Stomach (tissue), 9 donors: ENCODE data around the gene LMX1A. TPM values are rescaled to one million over a fixed set of nuclear protein-coding genes. Genes with fewer than 3 reads are reported as not detected.

Experiments used
- DNase-seq, 2 donors: peaks; one replicate each; pipeline versions ENCODE4 v3.0.0 to v3.0.0-alpha.2; 2013 to 2019
- H3K27ac ChIP-seq, 5 donors: fragments of 200-600 bp in 4 of 5; sonication (generic) in 4 of 5; one replicate each; pipeline ENCODE4 v1.5.1; 2013 to 2019; ENCODE audit warnings: mild to moderate bottlenecking in 1 of 5, moderate library complexity in 1 of 5
- H3K27me3 ChIP-seq, 3 donors: fragments of 200-600 bp; sonication (generic); one replicate each; pipeline ENCODE4 v1.5.1; 2017 to 2019; ENCODE audit warnings: mixed run types in 1 of 3
- H3K36me3 ChIP-seq, 4 donors: fragments of 200-600 bp; sonication (generic); 1 replicate in 3 of 4; 2 replicates in 1 of 4; pipeline ENCODE4 v1.5.1; 2016 to 2019
- H3K4me1 ChIP-seq, 4 donors: fragments of 200-600 bp; sonication (generic); one replicate each; pipeline ENCODE4 v1.5.1; 2016 to 2019
- H3K4me3 ChIP-seq, 4 donors: fragments of 200-600 bp; sonication (generic) in 3 of 4; one replicate each; pipeline ENCODE4 v1.5.1; 2016 to 2019; ENCODE audit warnings: mild to moderate bottlenecking in 1 of 4
- H3K9me3 ChIP-seq, 4 donors: fragments of 200-600 bp; sonication (generic); one replicate each; pipeline ENCODE4 v1.5.1; 2016 to 2019
- EP300 ChIP-seq: sonication (generic); formaldehyde crosslinking; IDR thresholded peaks from one replicate; pipeline ENCODE4 v1.6.1; 2017; ENCODE audit warnings: antibody characterized with exemption
- POLR2A ChIP-seq, 4 donors: fragments of 450-650 bp; IDR thresholded peaks; one replicate each; pipeline ENCODE4 v1.6.1; 2016; ENCODE audit warnings: antibody characterized with exemption in 4 of 4, control low read depth in 2 of 4, mild to moderate bottlenecking in 1 of 4, moderate library complexity in 1 of 4
- POLR2AphosphoS5 ChIP-seq, 3 donors: sonication (generic); formaldehyde crosslinking; IDR thresholded peaks; one replicate each; pipeline ENCODE4 v1.6.1; 2016; ENCODE audit warnings: antibody characterized with exemption in 3 of 3
- WGBS, 5 donors: extraction: QIAGEN DNeasy Blood & Tissue Kit in 3 of 5; methylation state at CpG; one replicate each; pipeline versions ENCODE4 v1.1.5 to v1.1.7; 2013 to 2018; 5-methylcytosine and 5-hydroxymethylcytosine counted together
- intact Hi-C: fragments of 100-400 bp; cut with DNase I; formaldehyde crosslinking; loops from one replicate; pipeline ENCODE4 v1.15.1; 2023; ENCODE audit warnings: low total_unique reads
- polyA plus RNA-seq, 3 donors: library from polyadenylated mRNA; stranded (reverse); fragments of 200-250 nt; gene quantifications; one replicate each; pipeline ENCODE4 v1.2.3, GENCODE V29; 2013
- total RNA-seq, 5 donors: library from RNA; depleted of rRNA; stranded (reverse); fragments of >200 nt; gene quantifications; one replicate each; pipeline versions ENCODE4 v1.1.0 to v1.2.3, GENCODE V29; 2014 to 2016
- TF ChIP-seq, protein P1 (sequence below), 7 experiments: fragments of 450-650 bp in 4 of 7; fragments of 200-600 bp in 3 of 7; sonication (generic) in 3 of 7; IDR thresholded peaks; one replicate each; pipeline ENCODE4 v1.5.1; 2016 to 2019; ENCODE audit warnings: antibody characterized with exemption in 7 of 7, control low read depth in 2 of 7, mild to moderate bottlenecking in 1 of 7
- donor health status: healthy with polysubstance abuse.
- donor health status: Bipolar disorder and iron deficiency.
- donor health status: healthy.

LMX1A gene
- total and polyA plus RNA-seq, 8 donors, result not detected

- intact Hi-C loops, result no loop called here
- no peak for TF ChIP-seq EP300
- no peak for TF ChIP-seq POLR2A (IDR thresholded peaks at IDR 0.05)
- TF ChIP-seq, protein P1, sequence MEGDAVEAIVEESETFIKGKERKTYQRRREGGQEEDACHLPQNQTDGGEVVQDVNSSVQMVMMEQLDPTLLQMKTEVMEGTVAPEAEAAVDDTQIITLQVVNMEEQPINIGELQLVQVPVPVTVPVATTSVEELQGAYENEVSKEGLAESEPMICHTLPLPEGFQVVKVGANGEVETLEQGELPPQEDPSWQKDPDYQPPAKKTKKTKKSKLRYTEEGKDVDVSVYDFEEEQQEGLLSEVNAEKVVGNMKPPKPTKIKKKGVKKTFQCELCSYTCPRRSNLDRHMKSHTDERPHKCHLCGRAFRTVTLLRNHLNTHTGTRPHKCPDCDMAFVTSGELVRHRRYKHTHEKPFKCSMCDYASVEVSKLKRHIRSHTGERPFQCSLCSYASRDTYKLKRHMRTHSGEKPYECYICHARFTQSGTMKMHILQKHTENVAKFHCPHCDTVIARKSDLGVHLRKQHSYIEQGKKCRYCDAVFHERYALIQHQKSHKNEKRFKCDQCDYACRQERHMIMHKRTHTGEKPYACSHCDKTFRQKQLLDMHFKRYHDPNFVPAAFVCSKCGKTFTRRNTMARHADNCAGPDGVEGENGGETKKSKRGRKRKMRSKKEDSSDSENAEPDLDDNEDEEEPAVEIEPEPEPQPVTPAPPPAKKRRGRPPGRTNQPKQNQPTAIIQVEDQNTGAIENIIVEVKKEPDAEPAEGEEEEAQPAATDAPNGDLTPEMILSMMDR (IDR thresholded peaks at IDR 0.05), result no peak
- no peak for TF ChIP-seq POLR2AphosphoS5 (IDR thresholded peaks at IDR 0.05)
- 18 to 27% (median 22%) methylated on average over 5 of the region's 5 CpGs for WGBS, 5 donors
- no peak for DNase-seq
- Histone ChIP-seq H3K4me1 (peaks cover 11 to 24% (median 21%) of the 10 kb centered on the region in 4 donors), H3K27me3 (peaks cover 0 to 88% (median 9%) of the 10 kb centered on the region in 3 donors), H3K4me3 (no peak overlapping the region), H3K36me3 (no peaks in the 10 kb centered on the region), H3K9me3 (no peaks in the 10 kb centered on the region), H3K27ac (no peak overlapping the region)
These were observed 15.2 kb upstream of the LMX1A start for GRCh38 chr1:165371588-165372225.

GRCh38 chr1:165369255-165369848 is 12.8 kb upstream of the LMX1A start:
- 19 to 22% (median 20%) methylated on average over 9 of the region's 9 CpGs for WGBS, 5 donors
- Histone ChIP-seq H3K27ac (no peak overlapping the region), H3K27me3 (peaks cover 0 to 87% (median 3%) of the 10 kb centered on the region in 3 donors), H3K9me3 (no peaks in the 10 kb centered on the region), H3K4me1 (peaks cover 0 to 16% (median 8%) of the 10 kb centered on the region in 4 donors), H3K4me3 (no peak overlapping the region), H3K36me3 (no peaks in the 10 kb centered on the region)
- intact Hi-C loops, result no loop called here
- peak; percentile 55 to 80 for DNase-seq
- TF ChIP-seq, protein P1 (IDR thresholded peaks at IDR 0.05), result peak in 5 of 7 experiments; percentile 50 to 89 (median 75)
- TF ChIP-seq EP300 (no peak), POLR2A (IDR thresholded peaks at IDR 0.05) (no peak), POLR2AphosphoS5 (IDR thresholded peaks at IDR 0.05) (no peak)

DNA sequence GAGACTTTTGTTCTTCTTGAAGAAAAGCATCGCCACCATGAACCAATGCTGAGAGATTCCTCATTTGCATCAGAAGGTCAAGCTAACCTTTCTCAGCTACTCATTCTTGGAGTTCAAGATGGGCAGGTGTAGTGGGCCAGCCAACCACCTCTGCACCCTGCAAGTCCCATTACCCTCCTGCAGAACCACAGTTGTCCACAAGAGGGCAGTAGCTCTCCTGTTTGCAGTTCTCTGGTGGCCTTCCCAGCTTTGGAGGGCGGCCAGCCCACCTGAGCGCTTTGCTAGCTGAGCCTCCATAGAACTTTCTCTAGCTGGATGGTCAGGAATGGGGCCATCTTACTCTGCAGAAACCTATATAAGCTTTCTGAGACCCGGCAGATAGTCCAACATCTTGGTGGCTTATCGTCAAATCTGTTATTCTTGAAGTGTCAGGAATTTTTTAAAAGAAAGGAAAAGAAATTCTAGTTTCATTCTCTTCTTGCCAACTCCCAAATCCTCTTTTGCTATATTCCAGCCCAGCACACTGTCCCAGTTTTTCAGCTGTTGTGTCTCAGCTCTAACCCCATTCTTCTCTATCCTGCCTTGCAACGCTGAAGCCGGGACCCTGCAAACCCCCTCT is 11.0 kb upstream of the LMX1A start:
- intact Hi-C loops, result no loop called here
- TF ChIP-seq, protein P1 (IDR thresholded peaks at IDR 0.05), result peak in 5 of 7 experiments; percentile 62 to 92 (median 90)
- TF ChIP-seq POLR2A (IDR thresholded peaks at IDR 0.05), result no peak
- Histone ChIP-seq H3K4me1 (peaks cover 0 to 16% (median 8%) of the 10 kb centered on the region in 4 donors), H3K9me3 (no peaks in the 10 kb centered on the region), H3K36me3 (no peaks in the 10 kb centered on the region), H3K27ac (no peak overlapping the region), H3K4me3 (no peak overlapping the region), H3K27me3 (peaks cover 0 to 73% (median 0%) of the 10 kb centered on the region in 3 donors)
- 34 to 47% (median 43%) methylated on average over 7 of the region's 7 CpGs for WGBS, 5 donors
- DNase-seq, result peak; percentile 86 to 89

GRCh38 chr1:165365341-165365740 is 8.8 kb upstream of the LMX1A start:
- no peaks in the 10 kb centered on the region for H3K36me3 ChIP-seq
- TF ChIP-seq EP300 (no peak), POLR2A (IDR thresholded peaks at IDR 0.05) (no peak), POLR2AphosphoS5 (IDR thresholded peaks at IDR 0.05) (no peak)
- TF ChIP-seq, protein P1 (IDR thresholded peaks at IDR 0.05), result no peak
- H3K4me1 ChIP-seq, result peaks cover 0 to 10% (median 8%) of the 10 kb centered on the region in 4 donors
- H3K4me3 ChIP-seq, result no peak overlapping the region
- H3K9me3 ChIP-seq, result no peaks in the 10 kb centered on the region
- H3K27me3 ChIP-seq, result peaks cover 0 to 67% (median 4%) of the 10 kb centered on the region in 3 donors
- no peak overlapping the region for H3K27ac ChIP-seq
- intact Hi-C loops, result no loop called here
- 17 to 48% (median 40%) methylated on average over 2 of the region's 2 CpGs for whole genome bisulfite sequencing, 5 donors
- no peak for DNase-seq
